GM12875 (cell line): ENCODE results near the gene KDM1B.
"Not testable (repeated sequence)": the region's sequence is repeated elsewhere in the genome, so short reads cannot be mapped to it uniquely, and the experiment has no call there.

Source experiments
- H3K4me3 ChIP-seq: one replicate; pipeline ENCODE4 v1.5.1; 2011; ENCODE audit warnings: low read depth, low read length, control low read depth
- CTCF ChIP-seq: IDR thresholded peaks from 2 replicates; pipeline ENCODE4 v1.5.1; 2011; ENCODE audit warnings: low read depth, mild to moderate bottlenecking, control low read depth, inconsistent platforms, low read length, moderate library complexity, borderline replicate concordance; ENCODE audit not compliant: insufficient read depth

KDM1B gene

GRCh38 chr6:18216411-18216810 is 61.2 kb downstream of the KDM1B start:
- H3K4me3 ChIP-seq = no peak overlapping the region
- TF ChIP-seq CTCF = no peak

GRCh38 chr6:18218233-18218632 is 63.0 kb downstream of the KDM1B start:
- H3K4me3 ChIP-seq = no peak overlapping the region
- TF ChIP-seq CTCF = no peak

- no peak for TF ChIP-seq CTCF
- H3K4me3 ChIP-seq = no peak overlapping the region
Measured at GRCh38 chr6:18219591-18219990, 64.4 kb downstream of the KDM1B start.

GRCh38 chr6:18221288-18221615 is 66.0 kb downstream of the KDM1B start:
- no peak overlapping the region for H3K4me3 ChIP-seq
- TF ChIP-seq CTCF = no peak

GRCh38 chr6:18226451-18227105 is 71.4 kb downstream of the KDM1B start:
- H3K4me3 ChIP-seq = not testable (repeated sequence)

- not testable (repeated sequence) for H3K4me3 ChIP-seq
Measured at GRCh38 chr6:18227166-18227565, 71.9 kb downstream of the KDM1B start.

- not testable (repeated sequence) for H3K4me3 ChIP-seq
Measured at GRCh38 chr6:18228590-18228989, 73.4 kb downstream of the KDM1B start.

- H3K4me3 ChIP-seq = not testable (repeated sequence)
Measured at GRCh38 chr6:18231856-18232255, 76.6 kb downstream of the KDM1B start.

GRCh38 chr6:18233770-18234169 is 78.5 kb downstream of the KDM1B start:
- H3K4me3 ChIP-seq = not testable (repeated sequence)

GRCh38 chr6:18234564-18234963 is 79.3 kb downstream of the KDM1B start:
- no peak for TF ChIP-seq CTCF
- H3K4me3 ChIP-seq = no peak overlapping the region
